NOMO-1 (cell line): Measurements from ENCODE around the gene RTN1.

ENCODE experiments used
- DNase-seq, 2 experiments: peaks; one replicate each; lab custom pipeline; 2025; ENCODE audit not compliant: unreplicated experiment in 2 of 2; lab: John Stamatoyannopoulos, UW

RTN1 gene

DNA sequence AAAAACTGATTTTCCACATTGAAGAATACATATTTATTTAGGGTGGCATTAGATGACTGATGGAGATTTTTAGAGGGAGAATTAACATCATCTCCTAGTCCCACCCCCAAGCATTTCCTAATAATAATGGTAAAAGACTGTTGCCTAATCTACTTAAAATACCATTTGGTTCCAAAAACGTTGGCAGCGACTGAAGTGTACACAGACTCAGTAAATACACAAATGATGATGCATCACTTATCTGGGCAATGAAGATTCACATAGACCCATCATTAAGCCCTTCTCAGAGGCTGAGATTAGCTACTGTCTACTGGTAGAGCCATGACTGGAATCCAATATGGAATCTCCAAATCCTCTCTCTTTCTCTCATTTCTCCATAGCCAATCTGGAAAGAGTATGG is 18.2 kb downstream of the RTN1 start:
- no peak for DNase-seq

DNA sequence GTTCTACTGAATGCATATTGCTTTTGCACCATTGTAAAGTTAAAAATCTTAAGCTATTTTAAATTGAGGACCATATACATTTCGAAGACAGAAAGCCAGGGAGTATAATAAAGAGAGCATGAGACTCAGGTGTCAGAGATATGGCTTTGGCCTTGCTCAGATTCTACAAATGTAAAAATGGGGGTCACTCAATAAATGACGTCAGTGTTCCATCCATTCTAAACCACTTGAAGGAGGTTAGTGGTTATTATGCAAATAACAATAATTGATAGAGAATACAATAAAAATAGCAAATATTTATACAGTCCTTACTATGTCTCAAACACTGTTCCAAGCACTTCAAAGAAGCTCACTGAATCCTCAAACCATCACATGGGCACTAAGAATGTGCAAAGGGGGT is 20.1 kb downstream of the RTN1 start:
- DNase-seq: no peak

DNA sequence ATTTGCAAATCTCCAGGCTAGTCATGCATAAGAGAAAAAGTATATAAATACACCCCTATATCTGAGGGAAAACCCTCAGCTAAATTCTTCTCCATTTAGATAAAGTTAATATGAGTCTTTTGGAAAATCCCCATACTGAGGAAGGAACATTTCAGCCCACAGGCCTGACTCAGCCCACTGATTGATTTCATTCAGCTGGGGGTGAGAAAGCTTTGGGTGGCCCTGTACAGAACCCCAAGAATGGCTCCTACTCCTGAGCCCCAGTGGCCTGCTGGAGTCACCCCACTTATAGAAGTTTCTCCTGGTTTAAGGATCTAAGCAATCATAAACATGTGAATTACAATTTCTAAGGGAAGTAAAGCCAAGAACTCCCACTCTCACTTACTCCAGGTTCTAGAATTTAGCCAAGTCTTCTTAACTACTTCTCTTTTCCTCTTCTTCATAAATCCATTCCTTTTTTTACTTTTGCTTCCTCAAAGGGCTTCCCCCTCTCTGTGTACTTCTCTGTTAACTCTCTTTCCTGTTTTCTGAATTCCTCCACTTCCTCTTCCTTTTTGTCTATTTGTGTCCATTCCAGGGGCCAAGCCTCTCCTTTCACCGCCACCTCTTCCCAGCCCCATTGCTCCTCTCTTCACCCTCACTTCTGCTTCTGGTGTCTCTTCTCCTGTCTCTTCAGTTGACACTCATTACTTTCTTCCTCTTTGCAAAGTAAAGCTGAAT is 21.0 kb downstream of the RTN1 start:
- DNase-seq: peak; percentile 72 to 93

DNA sequence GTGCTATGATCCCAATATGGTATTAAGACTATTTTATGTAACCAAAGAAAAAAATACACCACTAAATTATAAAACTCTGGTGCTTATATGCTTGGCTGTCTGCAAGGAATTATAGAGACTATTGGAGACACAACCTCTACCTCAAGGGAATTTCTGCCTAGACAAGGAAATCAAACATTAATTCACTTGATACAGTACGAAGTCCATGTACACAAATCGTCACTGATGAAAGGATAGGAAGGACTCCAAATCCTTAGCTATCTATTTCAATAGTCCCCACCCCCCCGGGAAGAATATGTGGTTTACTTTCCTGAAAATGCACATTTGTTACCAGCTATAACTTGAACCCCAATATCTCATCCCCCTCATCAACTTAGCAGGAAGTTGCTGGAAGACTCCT is 21.9 kb downstream of the RTN1 start:
- no peak for DNase-seq

DNA sequence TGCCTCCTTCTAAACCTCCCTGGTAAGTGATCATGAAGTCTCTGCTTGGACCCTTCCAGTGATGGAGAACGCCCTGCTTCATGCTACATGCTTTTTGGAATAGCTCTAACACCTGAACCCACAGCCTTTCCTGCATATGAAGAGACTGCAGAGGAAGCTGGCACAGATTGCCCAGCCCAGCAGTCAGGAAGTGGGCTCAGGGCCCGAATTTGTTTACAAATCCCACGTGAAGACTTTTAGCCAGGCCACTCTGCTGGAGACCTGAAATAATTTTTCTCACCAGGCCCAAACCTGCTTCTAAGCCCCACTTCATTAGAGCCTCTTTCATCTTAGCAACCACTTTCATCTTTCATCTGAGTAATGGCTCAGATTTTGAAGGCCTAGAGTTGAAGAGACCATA is 22.9 kb downstream of the RTN1 start:
- DNase-seq: no peak

DNA sequence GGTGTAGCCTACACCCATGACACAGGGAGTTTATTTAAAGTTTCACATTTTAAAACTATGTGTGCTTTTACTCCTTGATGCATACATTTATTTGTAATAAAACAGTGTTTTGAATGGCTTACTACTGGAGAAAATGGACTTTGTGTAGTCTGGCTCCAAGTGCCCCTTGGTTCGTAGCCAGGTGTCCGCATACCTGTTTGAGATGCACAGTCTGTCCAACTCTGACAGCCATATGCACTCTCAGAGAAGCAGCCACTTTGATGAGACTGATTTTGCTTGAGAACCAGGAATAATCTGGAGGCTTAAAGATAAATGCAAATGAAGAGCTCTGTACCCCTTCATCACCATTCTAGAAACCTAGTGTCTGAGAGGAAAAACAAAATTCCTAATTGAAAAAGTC is 24.0 kb downstream of the RTN1 start:
- no peak for DNase-seq

DNA sequence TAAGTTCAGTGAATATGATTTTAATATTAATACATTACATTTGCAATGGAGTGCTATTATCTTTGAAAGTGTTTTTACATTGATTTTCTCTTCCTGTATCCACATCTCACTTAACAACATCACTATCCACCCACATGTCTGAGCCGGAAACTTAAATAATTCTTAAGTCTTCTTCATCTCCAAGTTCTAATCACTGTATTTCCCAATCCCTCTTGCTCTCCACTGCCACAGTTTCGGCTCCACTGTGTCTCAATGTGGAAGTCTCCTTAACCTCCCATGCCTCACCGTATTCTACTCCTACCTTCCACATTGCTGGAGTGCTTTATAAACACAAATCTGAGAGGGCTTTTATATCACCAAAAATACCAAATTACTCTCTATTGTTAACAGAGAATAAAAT is 25.3 kb downstream of the RTN1 start:
- DNase-seq: no peak

DNA sequence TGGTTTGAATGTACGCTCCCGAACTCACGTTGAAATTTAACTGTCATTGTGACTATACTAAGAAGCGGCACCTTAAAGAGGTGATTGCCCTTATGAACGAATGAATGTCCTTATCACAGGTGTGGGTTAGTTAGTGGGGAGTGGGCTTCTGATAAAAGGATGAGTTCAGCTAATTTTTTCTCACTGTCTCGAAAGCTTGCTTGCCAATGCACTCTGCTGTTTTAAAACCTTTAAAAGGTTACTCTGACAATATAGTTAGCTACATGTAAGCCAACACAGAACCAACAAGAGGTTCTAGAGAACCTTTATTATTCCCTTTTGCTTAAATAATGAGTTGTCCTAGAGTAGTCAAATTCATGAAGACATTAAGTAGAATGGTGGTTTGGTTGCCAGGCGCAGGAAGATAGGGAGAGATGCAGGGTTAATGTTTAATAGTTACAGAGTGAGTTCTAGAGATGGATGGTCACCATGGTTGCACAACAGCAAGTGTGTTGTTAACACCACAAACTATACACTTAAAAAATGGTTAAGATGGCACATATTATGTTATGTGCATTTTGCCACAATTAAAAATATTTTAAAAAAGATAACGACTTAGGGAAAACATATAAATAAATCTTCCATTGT is 26.3 kb downstream of the RTN1 start:
- no peak for DNase-seq

DNA sequence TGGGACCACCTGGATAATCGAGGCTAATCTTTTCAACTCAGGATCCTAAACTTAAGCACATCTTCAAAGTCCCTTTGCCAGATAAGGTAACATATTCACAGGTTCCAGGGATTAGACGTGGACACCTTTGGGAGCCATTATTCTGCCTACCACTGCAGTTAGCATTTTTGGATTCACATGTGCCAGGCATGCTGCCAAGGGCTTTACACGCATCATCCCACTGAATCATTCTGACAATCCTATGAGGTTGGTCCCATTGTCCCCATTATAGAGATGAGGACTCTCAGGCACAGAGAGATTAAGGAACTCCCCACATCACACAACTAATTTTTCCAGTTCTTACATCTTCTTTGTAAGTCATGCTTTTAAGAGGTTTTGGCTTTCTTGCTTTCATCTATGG is 34.5 kb downstream of the RTN1 start:
- no peak for DNase-seq

DNA sequence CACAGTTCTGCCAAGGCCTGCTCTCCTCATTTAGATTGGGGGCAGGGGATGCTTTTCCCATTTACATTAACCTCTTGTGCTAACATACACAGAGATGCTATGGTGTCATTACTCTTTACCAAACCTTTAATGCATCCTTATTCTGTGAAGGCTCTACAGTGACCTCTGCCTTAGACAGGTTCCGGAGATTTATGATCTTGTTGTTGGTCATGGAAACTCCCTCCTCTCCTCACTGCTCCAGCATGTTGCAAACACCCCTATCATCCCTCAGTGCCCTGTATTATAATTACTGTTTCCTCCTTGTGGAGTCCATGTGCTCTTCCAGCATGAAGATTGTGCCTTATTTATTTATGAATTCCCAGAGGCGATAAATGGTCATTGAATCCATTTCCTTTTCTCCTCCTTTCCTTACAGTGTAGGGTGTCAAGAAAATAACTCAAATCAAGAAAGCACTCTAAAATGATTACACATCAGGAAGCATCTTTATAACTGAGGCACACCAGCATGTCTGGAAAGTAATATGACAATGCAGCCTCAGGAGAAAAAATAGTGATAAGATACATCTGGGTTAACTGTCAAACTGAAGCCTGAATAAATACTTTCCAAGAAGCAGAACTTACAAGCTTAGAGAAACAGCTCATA is 37.8 kb downstream of the RTN1 start:
- no peak for DNase-seq

DNA sequence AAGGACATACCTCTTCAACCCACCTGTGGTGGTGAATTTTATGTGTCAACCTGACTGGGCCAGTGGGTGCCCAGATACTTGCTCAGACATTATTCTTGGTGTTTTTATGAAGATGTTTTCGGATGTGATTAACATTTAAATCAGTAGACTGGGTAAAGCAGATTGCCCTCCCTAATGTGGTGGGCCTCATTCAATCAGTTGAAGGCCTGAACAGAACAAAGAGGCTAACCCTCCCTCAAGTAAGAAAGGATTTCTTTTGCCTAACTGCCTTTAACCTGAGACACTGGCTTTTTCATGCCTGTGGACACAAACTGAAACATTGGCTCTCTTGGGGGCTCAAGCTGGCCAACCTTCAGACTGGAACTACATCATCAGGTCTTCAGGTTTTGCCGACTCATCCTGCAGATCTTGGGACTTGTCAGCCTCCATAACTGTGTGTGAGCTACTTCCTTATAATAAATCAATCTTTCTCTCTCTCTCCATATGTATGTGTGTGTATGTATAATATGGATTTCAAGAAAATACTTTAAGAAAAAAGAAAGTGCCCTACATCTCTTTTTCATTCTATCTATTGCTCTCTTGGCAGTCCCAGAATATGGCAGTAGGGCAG is 39.4 kb downstream of the RTN1 start:
- DNase-seq: peak in 1 of 2 experiments; percentile 43

DNA sequence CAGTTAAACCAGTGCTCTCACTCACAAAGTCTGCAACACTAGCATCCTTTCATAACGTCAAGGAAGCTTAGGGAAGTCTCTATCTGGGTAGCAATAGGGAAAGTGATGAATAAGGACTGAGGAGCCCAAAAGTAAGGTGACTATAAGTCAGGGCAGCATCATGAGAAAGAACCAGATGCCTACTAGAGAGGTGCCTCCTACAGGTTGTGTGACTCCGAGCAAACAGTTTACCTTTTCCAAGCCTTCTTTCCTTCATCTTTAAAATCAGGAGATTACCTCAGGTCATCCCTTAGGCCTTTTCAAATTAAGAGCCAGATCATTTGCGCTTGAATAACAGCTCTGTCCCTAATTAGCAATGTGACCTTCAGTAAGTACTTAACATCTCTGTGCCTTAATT is 40.2 kb downstream of the RTN1 start:
- no peak for DNase-seq

DNA sequence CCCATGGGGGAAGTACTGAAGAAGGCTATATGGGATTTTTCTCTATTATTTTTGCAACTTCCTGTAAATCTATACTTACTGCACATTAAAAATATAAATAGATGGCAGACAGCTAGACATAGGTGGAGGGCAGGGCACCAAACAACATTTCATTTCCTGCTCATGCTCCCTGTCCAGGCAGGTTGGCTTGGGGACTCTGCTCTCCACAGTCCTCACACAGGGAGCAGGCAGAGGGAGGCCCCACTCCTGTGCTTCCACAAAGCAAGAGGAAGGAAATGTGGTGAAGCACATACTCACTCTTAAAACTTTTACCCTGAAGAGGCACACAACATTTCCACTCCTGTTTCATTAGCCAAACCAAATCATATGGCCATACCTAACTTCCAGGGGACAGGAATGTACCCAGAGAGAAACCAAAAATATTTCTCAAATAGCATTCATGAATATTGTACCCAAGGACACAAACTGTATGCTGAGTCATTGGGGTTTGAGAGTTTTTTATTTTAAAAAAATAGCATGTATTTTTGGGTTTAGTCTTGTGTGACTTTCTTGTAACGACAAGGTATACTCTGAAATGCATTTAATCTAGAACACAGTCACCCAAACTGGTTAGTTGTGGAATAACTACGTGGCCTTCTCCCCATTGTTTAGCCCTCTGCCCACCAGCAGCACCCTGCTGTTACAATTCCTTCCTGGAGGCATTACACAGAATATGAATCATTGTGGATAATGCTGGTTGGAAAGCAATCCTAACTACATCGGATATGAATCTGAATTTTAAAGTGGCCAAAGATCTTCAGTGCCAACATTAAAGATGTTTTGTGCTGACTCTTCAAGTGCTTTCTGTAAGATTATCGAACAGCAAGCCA is 40.9 kb downstream of the RTN1 start:
- peak; percentile 19 to 38 for DNase-seq

DNA sequence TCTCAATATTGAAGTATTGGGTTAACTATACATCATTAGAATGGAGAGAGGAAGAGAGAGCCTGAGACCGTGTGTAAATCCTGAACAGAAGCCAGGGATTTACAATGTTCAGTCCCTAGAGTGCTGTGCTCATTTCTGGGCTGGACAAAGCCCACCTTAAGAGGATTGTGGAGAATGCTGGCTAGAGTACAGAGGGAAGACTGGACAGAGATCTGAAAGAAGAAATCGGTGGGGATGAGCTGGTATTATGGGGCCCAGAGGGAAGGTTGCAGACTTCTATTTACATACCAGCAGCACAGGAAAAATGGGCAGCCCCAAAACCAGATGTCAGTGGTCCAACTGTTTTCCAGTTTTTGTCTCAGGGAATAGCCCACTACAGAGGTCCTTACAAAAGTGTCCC is 42.3 kb downstream of the RTN1 start:
- no peak for DNase-seq

DNA sequence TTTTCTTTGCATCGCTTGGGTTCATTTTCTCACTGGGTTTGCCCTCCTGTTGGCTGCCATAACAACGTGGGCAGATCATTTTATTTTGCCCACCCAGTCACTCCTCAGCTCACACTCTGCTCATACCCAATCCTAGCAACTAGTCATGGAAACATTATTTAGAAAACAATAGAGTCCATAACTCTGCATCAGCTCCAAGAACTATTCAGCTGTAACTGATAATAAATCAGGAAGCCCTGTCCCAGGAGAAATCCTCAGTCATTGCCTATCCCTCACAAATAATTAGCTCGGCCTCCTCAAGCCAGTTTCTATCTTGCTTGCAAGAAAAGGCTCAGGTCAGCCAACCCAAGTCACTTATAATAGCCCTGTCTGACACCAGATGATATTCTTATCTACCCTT is 43.2 kb downstream of the RTN1 start:
- no peak for DNase-seq

DNA sequence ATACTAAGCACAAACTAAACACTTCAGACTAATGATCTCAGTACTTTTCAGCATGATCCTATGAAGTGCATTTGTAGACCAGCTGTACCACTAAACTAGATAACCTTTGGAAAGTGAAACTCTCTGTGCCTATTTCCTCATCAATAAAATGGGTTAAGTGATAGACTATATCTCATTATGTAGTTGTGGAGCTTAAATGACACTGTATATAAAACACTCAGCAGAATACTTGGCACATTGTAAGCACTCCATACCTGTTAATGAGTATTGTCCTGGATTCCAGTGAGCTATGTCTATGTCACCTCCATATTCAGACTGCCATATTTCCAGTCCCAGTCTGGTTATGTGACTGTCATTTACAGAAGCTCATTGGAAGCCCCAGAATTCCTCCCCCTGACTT is 44.4 kb downstream of the RTN1 start:
- DNase-seq: no peak

DNA sequence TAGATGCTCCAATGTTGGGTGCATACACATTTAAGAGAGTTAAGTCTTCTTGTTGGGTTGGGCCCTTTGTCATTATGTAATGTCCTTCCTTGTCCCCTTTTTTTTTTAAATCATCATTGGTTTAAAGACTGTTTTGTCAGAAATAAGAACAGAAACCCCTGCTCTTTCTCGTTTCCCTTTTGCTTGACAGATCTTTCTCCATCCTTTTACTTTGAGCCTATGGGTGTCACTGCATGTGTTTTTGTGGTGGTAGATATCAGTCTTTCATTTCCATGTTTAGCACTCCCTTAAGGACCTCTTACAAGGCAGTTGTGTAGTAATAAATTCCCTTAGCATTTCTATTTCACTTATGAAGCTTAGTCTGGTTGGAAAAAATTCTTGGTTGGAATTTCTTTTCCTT is 47.4 kb downstream of the RTN1 start:
- peak in 1 of 2 experiments; percentile 34 for DNase-seq

DNA sequence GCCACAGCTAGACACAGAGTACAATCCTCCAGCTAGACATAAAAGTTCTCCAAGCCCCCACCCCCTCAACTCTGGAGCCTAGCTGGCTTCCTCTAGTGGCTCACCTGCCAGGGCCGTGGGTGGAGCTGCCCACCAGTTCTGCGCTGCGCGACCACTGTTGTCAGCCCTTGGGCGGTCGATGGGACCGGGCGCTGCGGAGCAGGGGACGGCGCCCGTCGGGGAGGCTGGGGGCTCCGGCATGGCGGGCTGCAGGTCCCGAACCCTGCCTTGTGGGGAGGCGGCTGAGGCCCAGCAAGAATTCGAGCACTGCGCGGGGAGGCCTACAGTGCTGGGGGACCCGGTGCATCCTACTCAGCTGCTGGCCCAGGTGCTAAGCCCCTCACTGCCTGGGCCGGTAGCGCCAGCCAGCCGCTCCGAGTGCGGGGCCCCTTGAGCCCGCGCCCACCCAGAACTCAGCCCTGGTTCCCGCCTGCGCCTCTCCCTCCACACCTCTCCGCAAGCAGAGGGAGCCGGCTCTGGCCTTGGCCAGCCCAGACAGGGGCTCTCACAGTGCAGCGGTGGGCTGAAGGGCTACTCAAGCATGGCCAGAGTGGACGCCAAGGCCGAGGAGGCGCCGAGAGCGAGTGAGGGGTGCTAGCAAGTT is 51.0 kb downstream of the RTN1 start:
- DNase-seq: no peak

DNA sequence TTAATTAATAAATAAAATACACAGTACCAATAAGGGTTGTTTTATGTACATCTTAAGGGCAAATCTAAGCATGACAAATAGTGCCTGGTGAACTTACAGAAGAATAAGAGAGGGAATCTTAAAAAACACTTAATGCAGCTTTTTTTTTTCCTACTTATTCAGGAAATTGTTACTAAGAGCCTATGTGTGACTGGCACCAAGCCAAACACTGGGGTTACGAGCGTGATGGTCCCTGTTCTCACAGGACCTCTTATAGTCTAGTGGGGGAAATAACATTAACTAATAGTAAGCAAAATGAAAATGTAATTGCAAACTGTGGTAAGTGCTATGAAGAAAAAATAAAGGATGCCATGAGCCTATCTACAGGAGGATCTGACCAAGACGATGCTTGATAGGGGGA is 53.6 kb downstream of the RTN1 start:
- DNase-seq: no peak

DNA sequence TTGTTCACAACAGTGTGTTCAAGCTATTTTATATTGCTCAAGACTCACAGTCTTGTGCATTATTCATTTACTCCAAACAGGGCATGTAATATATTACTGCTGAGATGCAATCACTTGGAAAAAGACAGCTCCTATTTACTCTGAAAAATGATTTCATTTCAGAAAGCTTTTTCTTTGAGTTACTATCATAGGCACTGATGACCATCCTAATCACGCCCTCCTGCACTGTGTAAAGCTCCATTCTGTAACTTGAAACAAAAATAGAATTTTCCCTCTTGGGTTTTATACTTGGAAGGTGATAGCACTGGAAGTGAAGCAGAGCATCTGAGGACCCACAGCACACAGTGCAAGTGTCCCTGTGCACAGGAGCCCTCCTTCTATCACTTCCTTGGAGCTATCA is 55.6 kb downstream of the RTN1 start:
- no peak for DNase-seq
